ENCODE measurements around the gene UBE2J1. TPM values are rescaled to one million over a fixed set of nuclear protein-coding genes. Genes with fewer than 3 reads are reported as not detected.
"Not testable (repeated sequence)": the region's sequence is repeated elsewhere in the genome, so short reads cannot be mapped to it uniquely, and the experiment has no call there.

UBE2J1 gene
- 10 to 100 TPM; 16.5 to 55.5 (median 37.4) TPM for total RNA-seq

- WGBS, 2 donors, result 0% methylated on average over 3 to 28 of the region's 102 CpGs
- Histone ChIP-seq H3K4me3 (peak within 1 kb of the TSS; percentile 60 to 69 (median 65)), H3K9me3 (no peaks in the 10 kb centered on the region), H3K27me3 (no peaks in the 10 kb centered on the region), H3K27ac (peak within 1 kb of the TSS; percentile 97 to 99 (median 98)), H3K4me1 (peaks cover 33 to 46% (median 36%) of the 10 kb centered on the region in 4 donors), H3K36me3 (no peaks in the 10 kb centered on the region)
- DNase-seq (peak; percentile 97 to 99), ATAC-seq (ENCODE audit: low FRiP score in 2 of 2) (peak; percentile 97 to 98)
- TF ChIP-seq EP300 (IDR thresholded peaks at IDR 0.05), result peak in 2 of 4 donors; percentile 1 to 34
- TF ChIP-seq CTCF (IDR thresholded peaks at IDR 0.05), result peak in 2 of 6 experiments; percentile 3 to 10
- peak; percentile 60 to 99 (median 96) for TF ChIP-seq POLR2A (IDR thresholded peaks at IDR 0.05)
- peak; percentile 87 to 90 for TF ChIP-seq POLR2AphosphoS5 (IDR thresholded peaks at IDR 0.05)
Observed at GRCh38 chr6:89352278-89353117, at the start of gene UBE2J1. Gene UBE2J1, minus strand, starts transcription at chr6:89352722. Its CDS starts 153 bp downstream, at chr6:89352569.

- Histone ChIP-seq H3K27ac (no peak overlapping the region), H3K9me3 (no peaks in the 10 kb centered on the region), H3K27me3 (no peaks in the 10 kb centered on the region), H3K4me3 (no peak overlapping the region), H3K4me1 (peaks cover 0 to 2% (median 0%) of the 10 kb centered on the region in 4 donors), H3K36me3 (no peaks in the 10 kb centered on the region)
- 49 to 68% methylated on average over 6 of the region's 6 CpGs for WGBS, 2 donors
- ATAC-seq (ENCODE audit: low FRiP score in 2 of 2) (peak in 1 of 2 donors; percentile 17), DNase-seq (peak in 1 of 2 donors; percentile 49)
- TF ChIP-seq EP300 (IDR thresholded peaks at IDR 0.05) (no peak), POLR2AphosphoS5 (IDR thresholded peaks at IDR 0.05) (no peak), CTCF (IDR thresholded peaks at IDR 0.05) (no peak), POLR2A (IDR thresholded peaks at IDR 0.05) (no peak)
Observed at GRCh38 chr6:89400912-89401399, 48.4 kb upstream of the UBE2J1 start.

- H3K36me3 ChIP-seq, result no peaks in the 10 kb centered on the region
- H3K27me3 ChIP-seq, result no peaks in the 10 kb centered on the region
- ATAC-seq (ENCODE audit: low FRiP score in 2 of 2), result no peak
- TF ChIP-seq CTCF (IDR thresholded peaks at IDR 0.05) (no peak), EP300 (IDR thresholded peaks at IDR 0.05) (no peak)
- H3K9me3 ChIP-seq, result no peaks in the 10 kb centered on the region
- no peak overlapping the region for H3K27ac ChIP-seq
- DNase-seq, result no peak
- H3K4me1 ChIP-seq, result peaks cover 0 to 2% (median 0%) of the 10 kb centered on the region in 4 donors
- 95% methylated on average over 3 of the region's 3 CpGs for WGBS, 2 donors
- H3K4me3 ChIP-seq, result no peak overlapping the region
Observed at GRCh38 chr6:89400050-89400449, 47.5 kb upstream of the UBE2J1 start.

- no peak for ATAC-seq (ENCODE audit: low FRiP score in 2 of 2)
- H3K4me1 ChIP-seq, result peaks cover 0 to 2% (median 0%) of the 10 kb centered on the region in 4 donors
- no peaks in the 10 kb centered on the region for H3K36me3 ChIP-seq
- H3K27ac ChIP-seq, result no peak overlapping the region
- TF ChIP-seq POLR2AphosphoS5 (IDR thresholded peaks at IDR 0.05), result no peak
- no peak for TF ChIP-seq POLR2A (IDR thresholded peaks at IDR 0.05)
- TF ChIP-seq CTCF (IDR thresholded peaks at IDR 0.05), result no peak
- no peak for TF ChIP-seq EP300 (IDR thresholded peaks at IDR 0.05)
- DNase-seq, result no peak
- H3K27me3 ChIP-seq, result no peaks in the 10 kb centered on the region
- 76 to 87% methylated on average over 7 of the region's 7 CpGs for WGBS, 2 donors
- no peak overlapping the region for H3K4me3 ChIP-seq
- no peaks in the 10 kb centered on the region for H3K9me3 ChIP-seq
Observed at GRCh38 chr6:89398762-89399525, 46.4 kb upstream of the UBE2J1 start.

GRCh38 chr6:89397884-89398283 lies 45.4 kb upstream of the UBE2J1 start:
- WGBS, 2 donors, result 82 to 90% methylated on average over 4 of the region's 4 CpGs
- H3K4me3 ChIP-seq; H3K27me3 ChIP-seq; DNase-seq; H3K4me1 ChIP-seq; ATAC-seq (ENCODE audit: low FRiP score in 2 of 2); H3K9me3 ChIP-seq; H3K36me3 ChIP-seq; H3K27ac ChIP-seq: not testable (repeated sequence)

Data from upper lobe of left lung (tissue), 6 donors.